Stimulated activated CD4-positive, alpha-beta T cell treated with anti-CD3 and anti-CD28 coated beads, Interleukin-15, amount 100 ng/mL, for 1 hour (primary cell): Measurements from ENCODE around the gene SCFD2.

Source experiments
- DNase-seq, 2 donors: peaks; one replicate each; pipeline ENCODE4 v3.0.0-alpha.2; 2020; ENCODE audit warnings: low read depth in 1 of 2, low spot score in 1 of 2

The SCFD2 gene

DNA sequence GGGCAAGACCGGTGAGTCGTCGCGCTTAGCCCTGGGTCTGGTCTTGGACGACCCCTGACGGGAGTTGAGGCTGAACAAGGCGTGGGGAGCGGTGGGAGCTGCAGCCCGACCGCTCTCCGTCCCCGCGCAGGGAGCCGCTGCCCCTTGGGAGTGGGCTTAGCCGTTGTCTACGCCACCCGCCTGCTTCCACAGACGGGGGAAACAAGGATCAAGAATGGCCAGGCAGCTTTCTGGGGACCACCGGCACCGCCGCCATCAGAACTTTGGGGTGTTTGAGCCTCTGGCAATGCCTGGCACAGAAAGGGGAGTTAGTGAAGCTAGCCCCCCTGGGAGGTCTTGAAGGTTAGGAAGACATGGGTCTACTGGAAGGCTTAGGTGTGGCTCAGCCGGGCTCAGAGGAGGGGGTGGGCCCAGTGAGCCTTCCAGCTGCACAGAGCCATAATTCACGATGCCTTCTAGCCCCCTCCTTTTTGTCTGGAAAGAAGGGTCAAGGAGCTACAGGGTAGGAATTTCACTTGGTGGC is 503.2 kb downstream of the SCFD2 start:
- DNase-seq: no peak

- DNase-seq: peak; percentile 77 to 84
Observed at GRCh38 chr4:52861879-52862616, 503.8 kb downstream of the SCFD2 start, which contains the start of gene RASL11B. TSS of gene RASL11B (plus strand) at chr4:52862317. CDS start at chr4:52862508, 191 bp downstream.

DNA sequence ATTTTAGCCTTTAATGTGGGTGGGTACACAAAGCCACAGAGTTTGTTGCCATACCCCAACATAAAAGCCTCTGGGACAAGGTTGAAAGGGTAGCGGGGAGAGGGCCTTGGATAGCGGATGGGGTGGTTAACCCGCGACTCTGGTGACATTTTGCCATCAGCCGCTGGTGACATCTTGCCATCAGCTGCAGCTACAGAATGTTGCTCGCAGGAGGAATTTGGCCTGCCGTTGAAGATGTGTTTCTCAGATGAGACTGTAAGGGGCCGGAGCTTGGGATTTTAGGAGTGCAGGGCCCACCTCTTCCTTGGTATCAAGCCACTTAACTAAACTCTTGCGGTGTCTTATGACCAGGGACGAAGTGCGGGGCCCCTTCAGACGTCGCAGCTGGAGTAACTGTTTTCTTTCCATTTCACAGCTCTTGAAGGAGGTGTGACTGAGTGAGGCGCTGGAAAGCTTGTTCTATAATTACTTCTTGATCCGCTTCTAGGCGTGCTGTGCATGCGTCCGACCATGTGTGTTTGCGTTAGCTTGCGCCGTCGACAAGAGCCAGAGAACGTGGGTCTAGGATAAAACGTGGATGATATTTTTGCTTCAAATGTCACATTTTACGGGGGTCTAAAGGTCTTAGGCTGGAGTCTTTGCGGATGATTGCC is 504.6 kb downstream of the SCFD2 start:
- no peak for DNase-seq

- DNase-seq: no peak
Observed at GRCh38 chr4:52860361-52860760, 505.5 kb downstream of the SCFD2 start.

GRCh38 chr4:52856801-52857200 is 509.1 kb downstream of the SCFD2 start:
- no peak for DNase-seq

DNA sequence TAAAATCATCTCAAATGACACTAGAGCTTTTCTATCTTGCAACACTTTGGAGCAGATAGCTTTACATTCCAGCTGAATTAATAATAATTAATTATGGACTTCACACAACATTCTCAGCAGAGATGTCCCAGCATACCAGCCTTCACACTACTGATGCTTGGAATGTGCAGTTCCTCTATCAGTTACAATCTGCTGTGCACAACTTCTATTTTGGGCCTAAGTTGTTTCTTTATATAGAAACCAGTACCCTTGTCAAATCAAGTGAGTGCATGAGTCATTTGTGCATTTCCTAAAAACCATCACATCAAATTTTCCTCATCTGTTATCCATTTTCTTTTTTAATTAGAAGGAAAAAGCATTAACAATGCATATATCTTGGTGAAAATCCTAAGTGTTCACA is 512.5 kb downstream of the SCFD2 start:
- no peak for DNase-seq

GRCh38 chr4:52852711-52853110 is 513.1 kb downstream of the SCFD2 start:
- DNase-seq: no peak

DNA sequence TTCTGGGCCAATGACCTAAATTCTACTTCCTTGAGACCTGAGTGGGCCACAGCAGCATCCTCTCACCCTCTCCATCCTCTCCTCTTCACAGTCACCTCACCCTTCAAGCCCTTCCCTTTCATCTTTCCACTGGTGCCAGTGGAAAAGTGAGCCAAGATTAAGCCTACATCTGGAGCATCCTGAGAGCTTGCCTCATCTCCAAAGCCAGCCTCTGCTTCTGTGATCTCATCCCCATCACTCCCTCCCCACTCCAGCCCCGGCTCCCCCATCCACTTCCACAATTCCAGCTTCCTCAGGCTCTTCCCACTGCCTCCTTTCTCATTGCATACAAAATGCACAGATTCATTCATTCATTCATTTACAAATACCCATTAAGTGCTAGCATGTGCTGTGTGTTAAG is 513.8 kb downstream of the SCFD2 start:
- no peak for DNase-seq

GRCh38 chr4:52850406-52851124 is 515.3 kb downstream of the SCFD2 start:
- DNase-seq: no peak

- DNase-seq: no peak
Observed at GRCh38 chr4:52848254-52848653, 517.6 kb downstream of the SCFD2 start.

DNA sequence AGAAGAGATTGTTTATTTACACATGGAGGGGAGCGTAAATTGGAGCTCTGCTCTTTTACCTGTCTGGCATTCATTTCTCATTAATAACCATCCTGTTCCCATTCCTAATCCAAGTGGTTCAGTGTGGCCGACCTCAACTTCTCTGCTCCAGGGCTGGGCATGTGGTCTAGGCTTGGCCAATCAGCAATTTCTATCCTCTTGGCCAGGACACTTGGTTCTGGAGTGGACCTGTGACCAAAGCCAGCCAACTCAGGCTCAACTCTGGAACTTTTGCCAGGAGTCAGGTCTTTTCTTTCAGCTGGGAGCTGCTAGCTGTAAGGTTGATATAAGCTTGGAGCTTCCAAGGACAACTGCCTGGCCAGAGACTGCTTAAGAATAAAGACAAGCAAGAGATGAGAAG is 519.4 kb downstream of the SCFD2 start:
- DNase-seq: no peak

DNA sequence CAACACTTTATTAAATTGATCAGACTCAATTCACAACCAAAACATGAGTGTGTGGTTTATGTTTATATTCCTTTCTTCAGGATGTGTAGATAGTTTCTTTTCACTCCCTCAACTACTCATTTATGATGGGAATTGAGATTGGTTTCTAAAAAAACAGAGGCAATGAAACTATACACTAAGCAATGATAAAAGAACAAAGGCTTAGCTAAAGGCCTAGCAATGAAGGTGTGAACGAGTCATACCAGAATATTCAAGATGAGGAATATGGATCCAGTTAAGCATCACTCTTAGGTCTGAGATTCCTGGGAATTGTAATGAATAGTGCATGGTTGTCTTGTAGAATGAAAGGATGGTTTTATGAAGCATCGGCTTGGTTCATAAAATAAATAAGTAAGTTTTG is 521.3 kb downstream of the SCFD2 start:
- no peak for DNase-seq

DNA sequence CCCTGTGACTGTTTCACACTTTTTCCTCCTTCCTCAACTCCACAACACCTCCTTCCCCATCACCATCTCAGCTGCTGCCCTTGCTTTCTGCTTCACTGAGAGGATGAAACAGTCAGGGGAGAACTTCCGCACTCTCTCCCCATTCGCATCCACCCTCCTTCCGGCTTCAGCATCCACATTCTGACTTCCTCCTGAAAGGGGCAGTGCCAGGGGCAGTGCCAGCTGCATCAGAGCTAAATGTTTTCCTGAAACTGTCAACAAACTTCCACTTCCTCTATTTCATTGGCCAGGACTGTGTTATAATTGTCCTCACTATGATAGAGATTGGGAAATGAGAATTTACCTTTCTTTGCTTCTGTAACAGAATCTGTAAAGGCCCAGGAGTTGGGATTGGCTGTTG is 521.9 kb downstream of the SCFD2 start:
- no peak for DNase-seq

GRCh38 chr4:52843351-52843750 is 522.5 kb downstream of the SCFD2 start:
- DNase-seq: no peak

DNA sequence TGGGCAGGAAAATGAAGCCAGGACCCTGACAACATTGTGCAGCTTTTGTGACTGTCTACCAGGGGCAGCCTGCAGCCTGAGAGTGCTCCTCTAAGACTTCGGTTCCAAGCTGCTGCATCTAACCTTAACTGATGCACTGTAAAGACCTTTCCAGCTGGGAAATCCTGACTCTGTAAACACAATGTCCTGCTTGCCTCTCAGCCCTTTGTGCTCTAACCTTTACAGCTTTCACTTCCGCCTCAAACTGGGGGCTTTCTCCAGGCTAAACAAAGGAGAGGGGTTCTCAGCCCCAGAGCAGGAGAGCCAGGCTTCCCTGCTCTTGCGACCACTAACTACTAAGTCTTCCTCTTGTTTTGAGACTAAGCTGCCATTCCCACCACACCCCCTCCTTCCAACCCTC is 523.1 kb downstream of the SCFD2 start:
- DNase-seq: no peak

DNA sequence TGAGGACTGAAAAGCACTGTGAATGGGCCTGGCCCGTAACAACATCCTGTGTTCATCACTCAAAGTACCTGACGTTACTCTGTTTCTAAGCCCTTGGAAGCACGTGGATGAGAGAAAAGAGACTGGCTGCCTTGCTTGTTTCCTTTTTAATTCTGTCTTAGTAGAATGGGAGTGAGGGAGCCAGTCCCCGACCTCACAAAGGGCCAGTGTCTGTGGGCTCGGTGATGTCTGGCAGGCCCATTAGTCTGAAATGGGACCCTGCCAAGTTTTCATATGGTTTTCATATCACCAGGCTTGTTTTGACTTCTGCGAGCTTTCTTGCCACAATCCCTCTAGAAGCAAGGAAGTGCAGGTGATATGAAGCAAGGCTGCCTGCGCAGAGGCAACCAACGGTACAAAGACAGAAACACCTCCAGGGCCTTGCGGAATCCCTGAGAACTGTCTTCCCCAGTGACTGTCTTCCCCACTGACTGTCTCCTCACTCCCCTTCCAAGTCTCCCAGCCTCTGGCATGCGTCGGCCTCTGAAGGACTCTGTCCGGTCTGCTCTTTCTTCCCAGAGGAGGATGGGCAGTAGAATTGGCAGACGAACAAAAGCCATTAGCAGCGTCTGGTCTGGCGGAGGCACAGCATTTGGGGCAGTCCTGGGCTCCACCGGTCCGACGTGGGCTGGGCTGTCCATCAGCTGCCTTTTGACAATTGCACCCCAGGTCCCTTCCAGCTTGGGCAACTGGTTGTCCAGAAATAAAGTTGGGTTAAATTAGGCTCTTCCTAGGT is 524.0 kb downstream of the SCFD2 start:
- DNase-seq: no peak

DNA sequence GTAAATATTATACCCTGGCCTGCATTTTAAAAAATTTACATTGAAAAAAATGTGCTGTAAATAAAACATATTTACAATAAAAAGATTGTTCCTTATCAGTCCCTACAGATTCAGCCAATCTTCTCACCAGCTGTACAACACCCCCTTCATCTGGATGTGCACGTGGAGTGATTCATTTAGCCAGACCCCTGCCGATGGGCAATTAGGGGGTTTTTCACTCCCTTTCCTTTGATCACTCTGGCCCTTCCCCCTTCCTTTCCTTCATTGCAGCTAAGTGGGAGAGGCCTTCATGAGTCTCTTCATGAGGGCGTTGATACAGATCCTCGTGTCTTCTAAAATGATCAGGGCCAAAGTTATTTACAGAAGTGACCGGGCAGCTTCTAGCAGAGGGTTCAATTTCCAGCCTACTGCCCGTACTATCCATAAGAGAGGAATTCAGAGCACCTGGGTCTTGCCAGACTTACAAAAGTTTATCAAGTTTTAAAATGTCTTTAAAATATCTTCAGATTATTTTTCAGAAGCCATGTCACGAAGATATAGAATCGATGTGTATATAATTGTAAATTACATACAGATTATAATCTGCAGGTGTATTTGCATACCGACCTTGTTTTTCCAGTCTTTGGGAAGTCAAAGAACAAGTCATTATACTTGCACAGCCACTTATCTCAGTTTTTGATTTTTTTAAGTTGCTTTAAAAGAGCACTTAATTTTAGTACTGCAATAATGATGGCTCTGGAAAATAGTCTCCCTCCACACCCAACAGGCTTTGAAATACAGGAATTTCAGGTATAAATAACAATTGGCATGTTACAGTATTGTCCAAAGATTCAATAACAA is 525.1 kb downstream of the SCFD2 start:
- no peak for DNase-seq

GRCh38 chr4:52838729-52839586 is 526.9 kb downstream of the SCFD2 start:
- DNase-seq: no peak
